ENCODE data around the gene PSMF1. TPM values are rescaled to one million over a fixed set of nuclear protein-coding genes. Genes with fewer than 3 reads are reported as not detected.

The PSMF1 gene
- total RNA-seq, 1 donor from 2014 or later: 133 TPM

DNA sequence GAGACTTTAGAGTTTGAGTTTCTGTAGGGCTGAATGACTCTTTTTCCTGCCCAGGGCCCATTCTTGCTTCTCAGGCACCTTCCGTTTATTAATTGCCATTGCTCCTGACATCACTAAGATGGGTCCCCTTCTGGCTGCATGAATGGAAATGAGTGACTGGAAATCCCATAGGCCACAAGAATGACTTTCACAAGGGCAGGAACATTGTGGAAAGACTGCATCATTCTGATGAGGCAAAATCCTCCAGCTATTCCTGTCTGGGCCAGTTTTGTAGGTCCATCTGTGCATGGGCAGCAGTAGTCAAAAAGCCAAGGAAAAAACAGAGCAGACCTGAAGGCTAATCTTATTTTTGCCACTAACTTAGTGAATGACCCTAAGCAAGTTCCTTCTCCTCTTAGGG, 47.1 kb downstream of the PSMF1 start:
- Histone ChIP-seq H3K79me2 (ENCODE audit: insufficient read depth, low read length) (no peaks in the 10 kb centered on the region), H3K27me3 (ENCODE audit: insufficient read depth, low read length) (no peaks in the 10 kb centered on the region), H3K4me3 (ENCODE audit: insufficient read depth, low read depth, low read length) (no peak overlapping the region), H3K9ac (ENCODE audit: low read length) (no peak overlapping the region), H2AFZ (ENCODE audit: low read depth, low read length) (no peak overlapping the region), H3K4me1 (ENCODE audit: insufficient read depth, low read length) (no peaks in the 10 kb centered on the region), H3K4me2 (ENCODE audit: low read length) (no peak overlapping the region), H3K27ac (ENCODE audit: low read depth, low read length) (no peak overlapping the region), H4K20me1 (ENCODE audit: insufficient read depth, low read length) (peaks cover 31% of the 10 kb centered on the region), H3K36me3 (ENCODE audit: insufficient read depth, low read length) (peaks cover 38% of the 10 kb centered on the region), H3K9me3 (ENCODE audit: insufficient read depth, low read depth, low read length) (no peaks in the 10 kb centered on the region)
- DNase-seq (ENCODE audit: low read depth) (no peak), FAIRE-seq (no peak)
- Mint-ChIP-seq H3K4me3 (ENCODE audit: unreplicated experiment) (no peak overlapping the region), H3K36me3 (ENCODE audit: low read depth, unreplicated experiment) (peaks cover 30% of the 10 kb centered on the region), H3K9me3 (ENCODE audit: unreplicated experiment) (no peaks in the 10 kb centered on the region), H3K4me1 (ENCODE audit: low read depth, unreplicated experiment) (no peaks in the 10 kb centered on the region), H3K27ac (ENCODE audit: unreplicated experiment) (no peak overlapping the region), H3K27me3 (ENCODE audit: low read depth, unreplicated experiment) (no peaks in the 10 kb centered on the region)
- TF ChIP-seq EZH2 (IDR thresholded peaks at IDR 0.05; ENCODE audit: insufficient read depth, low read length): no peak
- TF ChIP-seq, protein P1, sequence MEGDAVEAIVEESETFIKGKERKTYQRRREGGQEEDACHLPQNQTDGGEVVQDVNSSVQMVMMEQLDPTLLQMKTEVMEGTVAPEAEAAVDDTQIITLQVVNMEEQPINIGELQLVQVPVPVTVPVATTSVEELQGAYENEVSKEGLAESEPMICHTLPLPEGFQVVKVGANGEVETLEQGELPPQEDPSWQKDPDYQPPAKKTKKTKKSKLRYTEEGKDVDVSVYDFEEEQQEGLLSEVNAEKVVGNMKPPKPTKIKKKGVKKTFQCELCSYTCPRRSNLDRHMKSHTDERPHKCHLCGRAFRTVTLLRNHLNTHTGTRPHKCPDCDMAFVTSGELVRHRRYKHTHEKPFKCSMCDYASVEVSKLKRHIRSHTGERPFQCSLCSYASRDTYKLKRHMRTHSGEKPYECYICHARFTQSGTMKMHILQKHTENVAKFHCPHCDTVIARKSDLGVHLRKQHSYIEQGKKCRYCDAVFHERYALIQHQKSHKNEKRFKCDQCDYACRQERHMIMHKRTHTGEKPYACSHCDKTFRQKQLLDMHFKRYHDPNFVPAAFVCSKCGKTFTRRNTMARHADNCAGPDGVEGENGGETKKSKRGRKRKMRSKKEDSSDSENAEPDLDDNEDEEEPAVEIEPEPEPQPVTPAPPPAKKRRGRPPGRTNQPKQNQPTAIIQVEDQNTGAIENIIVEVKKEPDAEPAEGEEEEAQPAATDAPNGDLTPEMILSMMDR (IDR thresholded peaks at IDR 0.05; ENCODE audit: insufficient read depth, low read depth, low read length): no peak

DNA sequence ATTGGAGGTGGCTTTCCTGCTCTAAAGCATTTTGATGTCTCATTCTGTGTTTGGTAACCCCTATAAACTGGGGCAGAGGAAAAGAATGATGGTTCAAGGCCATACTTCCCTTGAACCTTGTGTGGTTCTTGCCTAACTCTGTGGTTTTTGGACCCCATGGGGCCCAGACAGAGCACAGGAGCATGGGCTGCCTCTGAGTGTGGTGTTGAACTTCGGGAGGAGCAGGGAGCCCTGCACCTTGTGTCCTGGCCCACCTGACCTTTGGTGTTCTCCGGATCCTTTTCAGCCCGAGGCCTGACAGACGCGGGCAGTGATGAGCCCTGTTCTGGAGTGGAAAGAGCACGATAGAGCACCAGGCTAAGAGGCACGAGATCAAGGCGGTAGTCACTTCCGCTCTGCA, 47.5 kb downstream of the PSMF1 start:
- Histone ChIP-seq H3K36me3 (ENCODE audit: insufficient read depth, low read length) (peaks cover 34% of the 10 kb centered on the region), H4K20me1 (ENCODE audit: insufficient read depth, low read length) (peaks cover 35% of the 10 kb centered on the region), H3K79me2 (ENCODE audit: insufficient read depth, low read length) (no peaks in the 10 kb centered on the region), H3K4me3 (ENCODE audit: insufficient read depth, low read depth, low read length) (no peak overlapping the region), H2AFZ (ENCODE audit: low read depth, low read length) (no peak overlapping the region), H3K4me2 (ENCODE audit: low read length) (no peak overlapping the region), H3K9ac (ENCODE audit: low read length) (no peak overlapping the region), H3K27me3 (ENCODE audit: insufficient read depth, low read length) (no peaks in the 10 kb centered on the region), H3K4me1 (ENCODE audit: insufficient read depth, low read length) (no peaks in the 10 kb centered on the region), H3K27ac (ENCODE audit: low read depth, low read length) (no peak overlapping the region), H3K9me3 (ENCODE audit: insufficient read depth, low read depth, low read length) (no peaks in the 10 kb centered on the region)
- Mint-ChIP-seq H3K27me3 (ENCODE audit: low read depth, unreplicated experiment) (no peaks in the 10 kb centered on the region), H3K36me3 (ENCODE audit: low read depth, unreplicated experiment) (peaks cover 32% of the 10 kb centered on the region), H3K9me3 (ENCODE audit: unreplicated experiment) (no peaks in the 10 kb centered on the region), H3K4me3 (ENCODE audit: unreplicated experiment) (no peak overlapping the region), H3K4me1 (ENCODE audit: low read depth, unreplicated experiment) (no peaks in the 10 kb centered on the region), H3K27ac (ENCODE audit: unreplicated experiment) (no peak overlapping the region)
- DNase-seq (ENCODE audit: low read depth) (no peak), FAIRE-seq (no peak)
- TF ChIP-seq, protein P1 (IDR thresholded peaks at IDR 0.05; ENCODE audit: insufficient read depth, low read depth, low read length): no peak
- no peak for TF ChIP-seq EZH2 (IDR thresholded peaks at IDR 0.05; ENCODE audit: insufficient read depth, low read length)

DNA sequence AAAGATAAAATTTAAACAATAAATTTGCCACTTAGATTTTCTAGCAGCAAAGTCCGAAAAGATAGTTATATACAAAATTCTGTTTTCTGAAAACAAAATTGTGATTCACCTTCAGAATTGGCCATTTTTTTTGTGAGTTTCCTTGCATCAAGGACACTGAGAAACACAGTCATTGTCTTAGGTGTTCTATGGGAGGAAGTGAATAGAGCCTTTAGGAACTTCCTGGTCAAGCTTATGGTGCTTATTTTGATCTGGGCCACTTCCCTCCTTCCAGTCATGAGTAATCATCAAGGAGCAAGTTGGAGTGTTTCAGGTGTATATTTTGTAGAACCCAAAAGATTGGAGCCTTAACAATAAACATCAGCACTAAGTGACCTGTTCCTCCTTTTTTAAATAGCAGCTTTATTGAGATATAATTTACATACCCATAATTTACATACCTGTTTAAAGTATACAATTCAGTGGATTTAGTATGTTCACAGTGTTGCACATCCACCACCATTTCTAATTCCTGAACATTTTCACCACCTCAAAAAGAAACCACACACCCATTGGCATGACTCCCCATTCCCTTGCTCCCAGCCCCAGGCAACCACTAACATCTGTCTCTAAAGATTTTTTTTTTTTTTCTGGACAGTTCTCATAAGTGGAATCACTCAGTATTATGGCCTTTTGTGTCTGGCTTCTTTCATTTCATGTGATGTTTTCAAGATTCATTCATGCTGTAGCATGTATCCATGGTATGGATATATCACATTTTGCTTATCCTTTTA, 48.7 kb downstream of the PSMF1 start:
- Mint-ChIP-seq H3K27ac (ENCODE audit: unreplicated experiment) (no peak overlapping the region), H3K9me3 (ENCODE audit: unreplicated experiment) (no peaks in the 10 kb centered on the region), H3K4me1 (ENCODE audit: low read depth, unreplicated experiment) (no peaks in the 10 kb centered on the region), H3K4me3 (ENCODE audit: unreplicated experiment) (no peak overlapping the region), H3K36me3 (ENCODE audit: low read depth, unreplicated experiment) (peaks cover 37% of the 10 kb centered on the region), H3K27me3 (ENCODE audit: low read depth, unreplicated experiment) (no peaks in the 10 kb centered on the region)
- no peaks in the 10 kb centered on the region for H3K27me3 ChIP-seq (ENCODE audit: insufficient read depth, low read length)
- no peak overlapping the region for H3K9ac ChIP-seq (ENCODE audit: low read length)
- no peak overlapping the region for H3K4me2 ChIP-seq (ENCODE audit: low read length)
- no peak overlapping the region for H2AFZ ChIP-seq (ENCODE audit: low read depth, low read length)
- peaks cover 36% of the 10 kb centered on the region for H4K20me1 ChIP-seq (ENCODE audit: insufficient read depth, low read length)
- no peaks in the 10 kb centered on the region for H3K79me2 ChIP-seq (ENCODE audit: insufficient read depth, low read length)
- TF ChIP-seq EZH2 (IDR thresholded peaks at IDR 0.05; ENCODE audit: insufficient read depth, low read length): no peak
- TF ChIP-seq, protein P1 (IDR thresholded peaks at IDR 0.05; ENCODE audit: insufficient read depth, low read depth, low read length): no peak
- H3K4me1 ChIP-seq (ENCODE audit: insufficient read depth, low read length): no peaks in the 10 kb centered on the region
- H3K27ac ChIP-seq (ENCODE audit: low read depth, low read length): no peak overlapping the region
- peaks cover 30% of the 10 kb centered on the region for H3K36me3 ChIP-seq (ENCODE audit: insufficient read depth, low read length)
- FAIRE-seq (no peak), DNase-seq (ENCODE audit: low read depth) (no peak)
- H3K9me3 ChIP-seq (ENCODE audit: insufficient read depth, low read depth, low read length): no peaks in the 10 kb centered on the region
- no peak overlapping the region for H3K4me3 ChIP-seq (ENCODE audit: insufficient read depth, low read depth, low read length)
